ENCODE measurements around the gene NEUROD6.

Gene NEUROD6

DNA sequence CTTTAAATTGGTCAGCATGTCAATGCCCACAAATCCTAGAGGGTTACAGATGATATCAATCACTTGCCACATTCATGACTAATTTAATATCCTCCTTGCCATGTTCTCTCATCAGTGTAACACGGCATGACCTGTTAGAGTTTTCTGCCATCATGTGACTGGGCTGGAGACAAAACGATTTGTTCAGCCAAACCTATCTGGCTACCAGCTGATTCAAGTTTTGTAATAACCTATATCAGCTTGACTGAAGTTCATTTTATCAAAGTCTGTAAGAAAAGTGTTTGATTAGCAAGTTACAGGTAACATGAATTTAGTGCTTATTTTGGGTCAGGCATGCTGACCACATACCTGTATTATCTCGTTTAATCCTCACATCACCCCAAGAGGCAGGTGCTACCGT lies 25.7 kb downstream of the NEUROD6 start:
- FAIRE-seq (no peak), DNase-seq (ENCODE audit: insufficient read length, low spot score) (no peak)
- TF ChIP-seq POLR2A (IDR thresholded peaks at IDR 0.05; ENCODE audit: low read depth, low read length) = no peak

DNA sequence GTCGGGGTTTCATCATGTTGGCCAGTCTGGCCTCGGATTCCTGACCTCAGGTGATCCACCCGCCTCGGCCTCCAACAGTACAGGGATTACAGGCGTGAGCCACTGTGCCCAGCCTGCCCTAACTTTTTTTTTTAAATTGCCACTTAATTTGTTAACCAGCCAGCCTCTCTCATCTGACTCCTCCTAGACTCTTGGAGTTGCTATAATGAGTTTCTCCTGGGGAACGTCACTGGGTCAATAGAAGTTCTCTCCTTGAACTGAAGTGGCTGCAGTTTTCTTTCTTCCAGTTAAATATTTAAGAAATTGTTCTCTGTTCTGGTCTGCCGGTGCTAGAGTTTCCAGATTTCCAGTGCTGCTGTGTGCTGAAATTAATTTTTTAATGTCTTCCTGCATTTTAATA lies 27.6 kb downstream of the NEUROD6 start:
- FAIRE-seq = no peak

DNA sequence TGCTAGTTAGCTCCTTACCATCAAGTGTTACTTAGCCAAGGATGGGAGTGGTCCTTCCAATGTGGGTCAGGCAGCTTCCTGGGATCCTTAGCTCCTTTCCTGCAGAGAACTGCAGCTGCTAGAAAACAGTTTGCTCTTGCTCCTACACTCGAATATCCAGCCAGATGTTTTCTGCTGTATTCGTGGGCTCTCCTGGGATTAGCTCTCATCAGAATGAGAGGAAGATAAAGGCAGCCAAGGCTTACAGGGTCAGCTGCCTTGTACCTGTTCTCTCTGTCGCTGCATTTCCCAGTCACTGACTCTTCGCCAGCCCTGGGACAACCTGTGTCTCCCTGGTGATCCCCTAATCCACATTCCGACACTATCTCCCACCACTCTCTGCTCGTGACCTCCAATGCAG lies 29.0 kb downstream of the NEUROD6 start:
- DNase-seq (ENCODE audit: insufficient read length, low spot score) (no peak), FAIRE-seq (no peak)
- no peak for TF ChIP-seq POLR2A (IDR thresholded peaks at IDR 0.05; ENCODE audit: low read depth, low read length)

More for the DNA sequence above, 27.6 kb downstream of the NEUROD6 start:
- no peak for DNase-seq (ENCODE audit: insufficient read length, low spot score)
- no peak for TF ChIP-seq POLR2A (IDR thresholded peaks at IDR 0.05; ENCODE audit: low read depth, low read length)

DNA sequence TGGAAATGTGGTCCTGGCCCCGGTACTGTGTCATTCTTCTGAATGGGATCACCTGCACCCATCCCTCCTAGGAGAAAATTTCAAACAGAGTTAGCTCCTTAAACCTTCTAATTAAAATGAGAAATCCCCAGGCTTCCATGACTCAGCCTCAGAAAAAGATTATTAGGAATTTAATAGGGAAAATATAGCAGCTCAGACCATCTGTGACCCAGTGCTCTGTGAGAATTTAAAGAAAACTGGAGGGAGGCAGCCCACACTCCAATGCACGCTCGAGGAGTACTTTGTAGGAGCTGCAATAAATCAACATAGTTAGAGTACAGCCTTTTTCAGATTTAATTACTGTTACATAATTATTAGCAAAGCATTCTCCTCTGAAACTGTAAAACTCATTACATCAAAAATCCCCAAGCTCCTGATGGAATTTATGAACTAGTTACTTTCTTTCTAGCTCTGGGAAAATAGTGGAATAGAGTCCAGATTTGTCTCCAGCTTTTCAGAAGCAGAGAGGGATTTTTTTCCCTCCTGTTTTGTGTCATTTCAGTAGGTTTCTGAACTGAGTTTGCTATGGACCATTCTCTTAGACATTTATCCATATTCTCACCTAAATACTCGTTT lies 30.1 kb downstream of the NEUROD6 start:
- no peak for TF ChIP-seq POLR2A (IDR thresholded peaks at IDR 0.05; ENCODE audit: low read depth, low read length)
- FAIRE-seq (no peak), DNase-seq (ENCODE audit: insufficient read length, low spot score) (no peak)

DNA sequence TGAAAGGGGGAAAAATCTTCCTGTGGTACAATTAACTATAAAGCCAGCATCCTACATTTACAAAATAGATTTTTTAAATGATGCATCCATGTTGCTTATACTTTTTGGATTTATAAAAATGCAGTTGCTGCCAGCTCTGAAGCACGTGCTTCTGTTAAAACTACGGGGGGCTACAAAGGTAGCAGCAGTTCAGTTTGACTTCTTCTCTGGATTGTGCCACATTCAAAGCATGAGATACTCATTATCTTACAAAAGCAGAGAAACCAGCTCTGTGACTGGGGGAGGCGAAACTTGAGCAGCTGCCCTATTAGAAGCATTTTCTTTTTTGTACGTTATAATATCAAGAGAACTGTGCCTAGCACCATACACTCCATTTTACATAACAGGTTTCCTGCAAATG lies 31.1 kb downstream of the NEUROD6 start:
- no peak for DNase-seq (ENCODE audit: insufficient read length, low spot score)
- FAIRE-seq = no peak
- no peak for TF ChIP-seq POLR2A (IDR thresholded peaks at IDR 0.05; ENCODE audit: low read depth, low read length)

DNA sequence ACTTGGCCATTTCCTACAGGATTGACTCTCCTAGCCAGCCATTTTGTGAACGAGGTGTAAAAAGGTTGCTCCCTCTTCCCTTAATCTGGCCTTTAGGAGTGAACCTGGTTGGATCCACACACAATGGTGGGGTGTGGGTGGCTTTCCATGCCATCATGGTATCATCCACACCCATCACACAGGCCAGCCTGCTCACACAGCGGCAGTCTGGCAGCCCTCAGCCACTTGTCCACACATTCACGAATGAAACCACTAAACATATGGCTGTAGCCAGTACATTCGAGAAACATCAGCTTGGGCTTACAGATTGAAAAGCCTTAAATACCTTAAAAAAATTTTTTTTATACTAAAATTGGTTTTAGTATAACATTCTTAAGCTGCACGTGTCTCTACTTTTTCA lies 31.9 kb downstream of the NEUROD6 start:
- no peak for DNase-seq (ENCODE audit: insufficient read length, low spot score)
- no peak for FAIRE-seq
- TF ChIP-seq POLR2A (IDR thresholded peaks at IDR 0.05; ENCODE audit: low read depth, low read length) = no peak

DNA sequence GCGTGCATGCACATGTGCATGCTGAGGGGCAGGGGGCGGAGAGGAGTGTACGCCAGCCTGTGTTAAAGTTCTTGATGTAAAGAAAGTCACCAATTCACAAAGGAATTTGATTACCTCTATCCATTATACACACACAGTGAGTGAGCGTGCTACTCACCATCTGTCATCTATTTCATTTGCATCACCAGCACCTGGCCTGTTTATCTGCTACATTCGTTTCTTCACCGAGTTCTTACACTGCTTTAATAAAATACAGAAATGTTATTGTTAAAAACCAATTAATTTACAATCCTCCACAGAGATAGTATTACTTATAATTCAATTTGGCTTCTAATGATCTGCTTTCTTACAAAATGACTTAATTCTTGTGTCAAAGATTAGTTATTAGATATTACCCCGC lies 32.6 kb downstream of the NEUROD6 start:
- no peak for FAIRE-seq
- TF ChIP-seq POLR2A (IDR thresholded peaks at IDR 0.05; ENCODE audit: low read depth, low read length) = no peak
- no peak for DNase-seq (ENCODE audit: insufficient read length, low spot score)

DNA sequence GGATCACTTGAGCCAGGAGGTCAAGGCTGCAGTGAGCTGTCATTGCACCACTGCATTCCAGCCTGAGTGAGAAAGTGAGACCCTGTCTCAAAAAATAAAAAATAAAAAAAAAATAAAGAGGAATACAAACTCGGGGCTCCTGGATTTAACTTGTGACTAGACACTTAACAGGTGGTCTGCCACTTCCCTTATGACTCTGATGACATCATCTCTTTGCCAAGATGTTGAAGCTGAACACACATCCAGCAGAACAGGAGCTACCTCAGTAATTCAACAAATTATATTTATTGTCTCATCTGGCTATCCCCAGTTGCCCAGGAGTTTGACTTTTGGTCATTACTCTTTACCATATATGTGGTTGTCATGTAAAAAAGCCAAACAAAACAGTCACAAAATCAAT lies 35.3 kb downstream of the NEUROD6 start:
- no peak for FAIRE-seq
- TF ChIP-seq POLR2A (IDR thresholded peaks at IDR 0.05; ENCODE audit: low read depth, low read length) = no peak

DNA sequence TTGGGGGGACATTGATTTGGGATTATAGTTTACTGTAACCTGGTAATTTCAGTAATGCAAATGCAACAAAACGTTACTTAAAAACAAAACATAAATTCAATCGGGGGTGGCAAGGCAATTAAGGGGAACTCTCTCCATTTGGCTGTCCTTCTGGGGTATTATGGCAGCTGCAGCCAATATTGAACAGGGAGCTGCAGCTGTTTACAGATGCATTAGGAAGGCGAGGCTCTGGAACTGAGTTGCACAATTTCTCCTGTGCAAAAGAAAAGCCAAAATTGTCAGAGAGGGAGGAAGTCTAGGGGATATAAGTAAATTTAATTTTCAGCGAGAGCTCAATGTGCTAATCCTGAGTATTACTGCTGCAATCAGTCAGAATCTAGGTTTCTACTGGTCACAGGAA lies 36.1 kb downstream of the NEUROD6 start:
- DNase-seq (ENCODE audit: insufficient read length, low spot score) (no peak), FAIRE-seq (no peak)
- TF ChIP-seq POLR2A (IDR thresholded peaks at IDR 0.05; ENCODE audit: low read depth, low read length) = no peak

More for the DNA sequence above, 35.3 kb downstream of the NEUROD6 start:
- no peak for DNase-seq (ENCODE audit: insufficient read length, low spot score)

DNA sequence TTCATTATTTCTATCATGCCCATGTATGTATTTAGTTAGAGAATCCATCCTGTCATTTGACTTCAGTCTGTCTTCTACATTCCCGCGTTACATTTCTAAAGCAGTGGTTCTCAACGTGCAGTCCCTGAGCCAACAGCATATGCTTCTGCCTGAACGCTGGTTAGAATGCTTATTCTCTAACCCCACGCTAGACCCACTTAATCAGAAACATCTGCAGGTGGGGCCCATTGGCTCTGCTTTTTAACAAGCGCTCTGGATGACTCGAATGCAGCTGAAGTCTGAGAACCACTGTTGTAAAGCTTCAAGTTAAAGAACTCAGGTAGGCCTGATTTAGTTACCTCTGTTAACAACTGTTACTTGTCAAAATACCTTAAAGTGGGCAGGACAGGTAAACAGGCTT lies 38.2 kb downstream of the NEUROD6 start:
- TF ChIP-seq POLR2A (IDR thresholded peaks at IDR 0.05; ENCODE audit: low read depth, low read length) = no peak
- no peak for DNase-seq (ENCODE audit: insufficient read length, low spot score)
- no peak for FAIRE-seq

DNA sequence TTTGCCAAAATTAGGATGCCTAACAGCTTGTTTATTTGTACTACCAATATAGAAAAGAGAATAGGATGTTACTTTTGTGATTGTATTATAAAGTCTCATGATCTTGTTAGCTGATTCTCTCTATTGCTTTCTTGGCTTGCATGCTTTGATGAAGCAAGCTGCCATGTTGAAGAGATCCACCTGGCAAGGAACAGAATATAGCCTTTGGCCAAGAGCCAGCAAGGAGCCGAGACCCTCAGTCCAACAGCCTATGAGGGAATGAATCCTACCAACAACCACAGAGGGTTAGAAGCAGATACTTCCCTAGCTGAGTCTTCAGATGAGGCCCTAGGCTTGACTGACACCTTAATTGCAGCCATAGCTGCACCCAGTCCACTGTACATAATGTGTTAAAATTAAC lies 41.2 kb downstream of the NEUROD6 start:
- FAIRE-seq (peak; percentile 33), DNase-seq (ENCODE audit: insufficient read length, low spot score) (no peak)
- TF ChIP-seq POLR2A (IDR thresholded peaks at IDR 0.05; ENCODE audit: low read depth, low read length) = no peak

DNA sequence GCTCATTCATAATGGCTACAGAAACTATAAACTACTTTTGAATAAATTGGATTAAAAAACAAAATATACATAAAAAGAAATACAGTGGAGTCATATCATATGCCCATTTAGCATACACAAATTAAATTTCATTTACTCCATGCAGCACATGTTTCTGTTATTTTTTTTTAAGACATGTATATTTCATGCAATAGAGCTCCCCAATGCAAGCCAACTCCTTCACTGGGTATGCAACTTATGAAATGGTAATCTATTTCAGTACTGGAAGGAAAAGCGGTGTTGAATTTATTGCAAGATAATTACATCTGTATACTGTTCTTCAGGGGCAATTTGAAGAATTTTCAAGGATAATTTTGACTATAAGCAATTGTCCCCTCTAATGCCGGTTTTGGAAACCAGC lies 49.9 kb downstream of the NEUROD6 start:
- no peak for TF ChIP-seq POLR2A (IDR thresholded peaks at IDR 0.05; ENCODE audit: low read depth, low read length)
- FAIRE-seq (no peak), DNase-seq (ENCODE audit: insufficient read length, low spot score) (no peak)
